ENCODE results near the gene PARD3.
"Not testable (repeated sequence)": the region's sequence is repeated elsewhere in the genome, so short reads cannot be mapped to it uniquely, and the experiment has no call there.

The PARD3 gene

GRCh38 chr10:34291466-34292193, 523.5 kb downstream of the PARD3 start:
- Mint-ChIP-seq H3K27ac (no peak overlapping the region), H3K4me3 (no peak overlapping the region), H3K9me3 (no peaks in the 10 kb centered on the region), H3K36me3 (no peaks in the 10 kb centered on the region), H3K4me1 (no peaks in the 10 kb centered on the region)
- DNase-seq (ENCODE audit: low spot score in 2 of 2) (no peak), ATAC-seq (no peak)

DNA sequence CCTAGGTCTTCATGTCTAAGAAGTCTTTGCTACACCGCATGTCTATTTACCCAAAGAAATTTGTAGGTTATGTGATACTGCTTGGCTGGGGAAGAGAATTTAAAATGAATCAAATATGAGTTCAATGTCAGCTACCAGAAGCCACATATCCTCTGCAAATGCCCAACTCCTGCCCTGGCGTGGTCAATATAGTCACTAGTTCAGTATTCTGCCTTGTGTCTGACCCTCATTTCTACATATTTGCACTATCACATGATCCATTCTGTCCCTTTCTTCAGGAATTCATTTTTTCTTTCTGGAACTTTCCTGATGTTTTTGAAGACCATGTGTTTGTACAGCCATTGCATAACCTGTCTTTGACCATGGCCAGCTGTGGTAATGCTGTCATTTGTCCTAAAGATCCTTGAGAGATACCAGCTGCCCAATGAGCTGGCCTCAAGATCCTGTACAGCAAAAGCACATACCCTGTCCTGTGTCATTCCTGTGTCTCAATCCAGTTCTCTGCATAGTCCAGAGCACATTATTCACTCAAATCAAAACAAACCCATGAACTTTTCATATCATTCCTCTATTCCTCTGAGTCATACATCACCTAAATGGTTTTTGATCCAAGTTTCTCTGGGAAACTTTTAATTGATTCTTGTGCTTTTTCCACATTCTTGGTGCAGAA, 524.5 kb downstream of the PARD3 start:
- Mint-ChIP-seq H3K4me1 (no peaks in the 10 kb centered on the region), H3K4me3 (no peak overlapping the region), H3K27ac (no peak overlapping the region), H3K9me3 (no peaks in the 10 kb centered on the region), H3K36me3 (no peaks in the 10 kb centered on the region)
- ATAC-seq = no peak
- no peak for DNase-seq (ENCODE audit: low spot score in 2 of 2)

DNA sequence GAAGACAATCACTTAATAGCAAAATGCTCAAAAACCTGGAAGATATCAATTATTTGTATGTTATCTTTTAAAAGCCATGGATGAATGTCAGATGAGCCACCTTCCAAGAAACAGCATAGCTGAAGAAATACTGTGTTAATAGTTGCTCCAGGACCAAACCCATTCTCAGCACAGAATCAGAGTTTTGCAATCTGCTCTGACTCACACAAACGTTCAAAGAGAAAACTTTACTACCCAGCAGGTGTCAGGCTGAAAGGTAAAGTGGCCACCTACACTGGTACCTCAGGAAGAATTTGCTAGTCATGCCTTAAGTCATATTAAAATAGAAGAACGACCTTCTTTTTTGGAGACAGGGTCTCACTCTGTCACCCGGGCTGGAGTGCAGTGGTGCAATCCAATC, 526.5 kb downstream of the PARD3 start:
- no peaks in the 10 kb centered on the region for H3K9me3 Mint-ChIP-seq
- DNase-seq (ENCODE audit: low spot score in 2 of 2) = no peak
- no peak overlapping the region for H3K4me3 Mint-ChIP-seq
- H3K27ac Mint-ChIP-seq = no peak overlapping the region
- H3K4me1 Mint-ChIP-seq = no peaks in the 10 kb centered on the region
- H3K36me3 Mint-ChIP-seq = no peaks in the 10 kb centered on the region
- no peak for ATAC-seq

DNA sequence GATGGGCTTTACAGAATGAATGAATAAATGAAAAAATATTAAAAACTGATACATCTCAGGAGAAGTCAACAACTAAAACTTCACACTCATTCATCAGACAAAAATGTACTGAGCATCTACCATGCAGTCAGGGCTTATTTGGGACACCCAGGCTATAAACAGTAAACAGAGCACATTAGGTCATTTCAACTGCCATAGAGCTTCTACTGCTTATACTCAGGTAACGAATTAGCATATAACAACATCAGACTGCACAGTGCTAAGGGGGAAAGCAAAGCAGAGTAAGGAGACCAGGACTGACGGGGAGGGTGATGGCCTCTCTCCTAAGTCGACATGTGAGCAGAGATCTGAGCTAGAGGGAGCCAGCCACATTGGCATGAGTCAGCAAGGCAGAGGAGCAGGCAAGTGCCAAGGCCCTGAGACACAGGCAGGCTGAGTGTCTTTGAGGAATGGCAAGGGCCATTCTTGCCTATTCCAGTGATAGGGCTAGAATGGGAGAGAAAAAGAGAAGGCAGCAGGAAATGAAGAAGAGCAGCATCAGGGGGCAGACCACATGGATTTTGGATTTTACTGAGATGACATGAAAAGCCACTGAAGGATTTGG, 528.9 kb downstream of the PARD3 start:
- H3K27ac Mint-ChIP-seq = no peak overlapping the region
- no peak for DNase-seq (ENCODE audit: low spot score in 2 of 2)
- H3K36me3 Mint-ChIP-seq = no peaks in the 10 kb centered on the region
- H3K4me3 Mint-ChIP-seq = no peak overlapping the region
- ATAC-seq = peak; percentile 16
- H3K4me1 Mint-ChIP-seq = no peaks in the 10 kb centered on the region
- H3K9me3 Mint-ChIP-seq = no peaks in the 10 kb centered on the region

GRCh38 chr10:34281661-34282582, 533.2 kb downstream of the PARD3 start:
- Mint-ChIP-seq H3K9me3 (no peaks in the 10 kb centered on the region), H3K27ac (no peak overlapping the region), H3K4me3 (no peak overlapping the region), H3K36me3 (no peaks in the 10 kb centered on the region), H3K4me1 (no peaks in the 10 kb centered on the region)
- DNase-seq (ENCODE audit: low spot score in 2 of 2) (no peak), ATAC-seq (no peak)

DNA sequence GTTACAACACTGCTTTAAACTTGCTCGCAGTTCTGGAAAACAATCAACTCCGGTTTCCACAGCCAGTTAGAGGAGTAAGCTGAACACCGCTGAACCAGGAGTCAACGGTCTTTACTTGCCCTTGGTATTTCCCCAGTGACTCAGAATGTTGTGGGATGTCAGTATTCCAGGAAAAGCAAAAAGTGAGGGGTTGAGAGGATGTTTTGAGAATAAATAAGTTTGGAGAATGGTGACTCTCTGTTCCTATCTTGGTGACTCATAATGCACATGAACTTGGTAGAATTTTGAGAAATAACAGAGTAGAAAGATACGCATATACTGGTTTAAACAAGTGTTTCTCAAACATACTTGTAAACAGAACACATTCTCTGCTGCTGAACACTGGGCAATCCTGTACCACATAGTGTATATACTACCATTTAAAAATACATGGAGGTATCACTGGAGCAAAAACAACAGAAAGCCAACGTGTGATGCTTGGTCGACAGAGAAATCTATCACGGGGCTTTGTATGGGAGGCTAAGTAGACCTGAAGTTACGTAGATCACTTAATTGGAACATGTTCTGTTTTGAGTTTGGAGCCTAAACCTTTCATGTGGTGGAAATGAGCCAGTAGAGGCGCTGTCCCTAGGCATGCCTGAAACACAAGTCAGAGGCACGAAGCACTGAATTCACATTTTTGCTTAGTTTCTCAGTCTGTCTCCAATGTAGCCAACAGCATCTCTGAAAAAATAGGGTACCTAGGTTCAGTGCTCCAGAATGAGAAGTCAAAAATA, 534.3 kb downstream of the PARD3 start:
- Mint-ChIP-seq H3K4me3 (no peak overlapping the region), H3K27ac (no peak overlapping the region), H3K4me1 (no peaks in the 10 kb centered on the region), H3K9me3 (no peaks in the 10 kb centered on the region), H3K36me3 (no peaks in the 10 kb centered on the region)
- ATAC-seq = peak; percentile 55
- no peak for DNase-seq (ENCODE audit: low spot score in 2 of 2)

DNA sequence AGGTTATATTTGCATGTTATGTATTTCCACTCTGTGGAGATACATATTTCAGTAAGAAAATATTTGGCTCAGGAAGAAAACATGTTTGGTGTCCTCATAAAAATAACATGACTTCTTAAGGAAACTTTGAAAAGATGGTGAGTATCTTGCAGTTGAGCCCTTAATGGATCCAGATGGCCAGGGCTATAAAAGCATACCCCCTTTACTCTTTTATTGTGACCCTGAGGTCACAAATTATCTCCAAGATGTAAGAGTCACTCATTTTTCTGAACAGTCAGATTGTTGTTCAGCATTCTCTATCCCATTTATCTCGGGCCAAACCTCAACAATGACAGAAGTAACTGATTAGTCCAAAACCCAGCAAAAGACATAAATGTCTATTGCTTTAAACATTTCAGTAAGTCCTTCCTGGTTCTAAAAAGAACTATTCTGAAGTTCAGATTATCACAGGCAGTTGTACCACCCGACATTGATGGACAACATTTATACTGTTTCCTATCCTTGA, 539.4 kb downstream of the PARD3 start:
- no peaks in the 10 kb centered on the region for H3K9me3 Mint-ChIP-seq
- ATAC-seq (no peak), DNase-seq (ENCODE audit: low spot score in 2 of 2) (no peak)
- H3K27ac Mint-ChIP-seq = no peak overlapping the region
- H3K36me3 Mint-ChIP-seq = no peaks in the 10 kb centered on the region
- H3K4me3 Mint-ChIP-seq = no peak overlapping the region
- H3K4me1 Mint-ChIP-seq = no peaks in the 10 kb centered on the region

GRCh38 chr10:34274906-34275305, 540.2 kb downstream of the PARD3 start:
- no peak for ATAC-seq
- DNase-seq (ENCODE audit: low spot score in 2 of 2) = no peak
- H3K36me3 Mint-ChIP-seq = no peaks in the 10 kb centered on the region
- H3K27ac Mint-ChIP-seq = no peak overlapping the region
- no peaks in the 10 kb centered on the region for H3K9me3 Mint-ChIP-seq
- H3K4me1 Mint-ChIP-seq = no peaks in the 10 kb centered on the region
- H3K4me3 Mint-ChIP-seq = no peak overlapping the region

GRCh38 chr10:34273340-34273739, 541.8 kb downstream of the PARD3 start:
- Mint-ChIP-seq H3K4me1 (no peaks in the 10 kb centered on the region), H3K27ac (no peak overlapping the region), H3K9me3 (no peaks in the 10 kb centered on the region), H3K4me3 (no peak overlapping the region), H3K36me3 (no peaks in the 10 kb centered on the region)
- ATAC-seq (no peak), DNase-seq (ENCODE audit: low spot score in 2 of 2) (no peak)

DNA sequence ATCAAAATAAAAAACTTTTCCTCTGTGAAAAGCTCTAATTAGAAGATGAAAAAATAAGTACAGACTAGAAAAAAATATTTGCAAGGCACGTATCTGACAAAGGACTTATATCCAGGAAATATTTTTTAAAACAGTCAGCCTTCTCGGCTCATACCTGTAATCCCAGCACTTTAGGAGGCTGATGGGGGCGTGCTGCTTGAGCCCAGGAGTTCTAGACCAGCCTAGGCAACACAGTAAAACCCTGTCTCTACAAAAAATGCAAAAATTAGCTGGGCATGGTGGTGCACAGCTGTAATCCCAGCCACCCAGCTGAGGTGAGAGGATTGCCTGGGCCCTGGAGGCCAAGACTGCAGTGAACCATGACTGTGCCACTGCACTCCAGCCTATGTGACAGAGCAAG, 542.8 kb downstream of the PARD3 start:
- Mint-ChIP-seq H3K36me3 (no peaks in the 10 kb centered on the region), H3K4me1 (no peaks in the 10 kb centered on the region), H3K9me3 (peaks cover 3% of the 10 kb centered on the region), H3K27ac (no peak overlapping the region), H3K4me3 (no peak overlapping the region)
- DNase-seq (ENCODE audit: low spot score in 2 of 2) (no peak), ATAC-seq (no peak)

DNA sequence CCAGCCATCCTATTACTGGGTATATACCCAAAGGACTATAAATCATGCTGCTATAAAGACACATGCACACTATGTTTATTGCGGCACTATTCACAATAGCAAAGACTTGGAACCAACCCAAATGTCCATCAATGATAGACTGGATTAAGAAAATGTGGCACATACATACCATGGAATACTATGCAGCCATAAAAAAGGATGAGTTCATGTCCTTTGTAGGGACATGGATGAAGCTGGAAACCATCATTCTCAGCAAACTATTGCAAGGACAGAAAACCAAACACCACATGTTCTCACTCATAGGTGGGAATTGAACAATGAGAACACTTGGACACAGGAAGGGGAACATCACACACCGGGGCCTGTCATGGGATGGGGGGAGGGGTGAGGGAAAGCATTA, 546.7 kb downstream of the PARD3 start:
- not testable (repeated sequence) for DNase-seq (ENCODE audit: low spot score in 2 of 2); H3K27ac Mint-ChIP-seq; H3K9me3 Mint-ChIP-seq; ATAC-seq; H3K4me1 Mint-ChIP-seq; H3K4me3 Mint-ChIP-seq; H3K36me3 Mint-ChIP-seq

DNA sequence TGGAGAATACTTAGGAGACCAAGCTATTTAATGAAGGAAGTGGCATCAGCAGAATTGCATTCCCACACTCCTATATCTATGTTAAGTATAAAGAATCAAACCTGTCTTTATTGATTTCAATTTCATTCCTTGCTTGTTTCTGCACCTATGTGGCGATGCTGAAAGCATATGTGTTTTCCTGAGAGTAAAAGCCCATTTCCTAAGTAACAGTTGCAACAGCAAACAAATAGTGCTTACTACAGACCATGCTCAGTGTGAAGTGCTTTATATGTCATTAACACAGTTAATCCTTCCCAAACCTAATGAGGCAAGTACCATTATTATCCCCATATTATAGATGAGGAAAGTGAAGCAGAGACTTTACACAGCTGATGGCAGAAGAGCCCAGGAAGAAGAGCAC, 552.1 kb downstream of the PARD3 start:
- no peak for DNase-seq (ENCODE audit: low spot score in 2 of 2)

DNA sequence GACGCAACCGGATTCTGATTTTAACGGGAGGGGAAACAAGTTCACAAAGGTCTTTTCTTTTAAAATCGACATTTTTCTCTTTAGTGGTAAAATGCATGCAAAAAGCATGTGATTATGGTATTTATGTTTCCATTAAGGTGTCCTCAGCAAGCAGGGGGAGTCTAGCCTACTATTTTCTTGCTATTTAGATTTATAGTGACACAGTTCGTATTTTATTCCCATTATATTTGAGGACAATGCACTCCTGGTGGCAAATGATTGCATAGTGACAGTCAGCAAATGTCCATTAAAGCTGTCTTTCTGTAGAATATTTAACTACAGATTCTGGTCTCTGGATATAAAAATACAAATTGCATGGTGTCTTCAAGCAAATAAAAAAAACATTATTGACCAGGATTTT, 554.2 kb downstream of the PARD3 start:
- Mint-ChIP-seq H3K36me3 (no peaks in the 10 kb centered on the region), H3K9me3 (no peaks in the 10 kb centered on the region), H3K4me3 (no peak overlapping the region)

More for the DNA sequence above, 552.1 kb downstream of the PARD3 start:
- ATAC-seq = no peak
- Mint-ChIP-seq H3K36me3 (no peaks in the 10 kb centered on the region), H3K9me3 (peaks cover 2% of the 10 kb centered on the region), H3K4me3 (no peak overlapping the region), H3K4me1 (no peaks in the 10 kb centered on the region), H3K27ac (no peak overlapping the region)

GRCh38 chr10:34256216-34256615, 558.9 kb downstream of the PARD3 start:
- Mint-ChIP-seq H3K36me3 (no peaks in the 10 kb centered on the region), H3K4me1 (no peaks in the 10 kb centered on the region), H3K4me3 (no peak overlapping the region), H3K27ac (no peak overlapping the region), H3K9me3 (no peaks in the 10 kb centered on the region)
- ATAC-seq (no peak), DNase-seq (ENCODE audit: low spot score in 2 of 2) (no peak)

More for the DNA sequence above, 554.2 kb downstream of the PARD3 start:
- DNase-seq (ENCODE audit: low spot score in 2 of 2) (no peak), ATAC-seq (no peak)
- H3K27ac Mint-ChIP-seq = no peak overlapping the region
- H3K4me1 Mint-ChIP-seq = no peaks in the 10 kb centered on the region

All from stimulated activated effector memory CD8-positive, alpha-beta T cell treated with anti-CD3 and anti-CD28 coated beads, Interleukin-12 subunit alpha, Interleukin-12 subunit beta, amount 100 ng/mL, for 72 hours (primary cell).